PC-9 (cell line): ENCODE results near the gene PRRX2. TPM values are rescaled to one million over a fixed set of nuclear protein-coding genes. Genes with fewer than 3 reads are reported as not detected.

Source experiments
- BruUV-seq: library from RNA; stranded (reverse); fragments of 400-500 nt; replicated peaks from 2 replicates; lab custom pipeline; 2021; lab: Mats Ljungman, UMichigan
- CTCF ChIA-PET: fragments of 300-600 bp; sonication (Branson Sonifier 250); formaldehyde crosslinking; loops from one replicate; lab custom pipeline; 2022; ENCODE audit warnings: antibody characterized with exemption; lab: Charles Lee
- POLR2A ChIA-PET: fragments of 300-600 bp; sonication (Branson Sonifier 250); formaldehyde crosslinking; loops from one replicate; lab custom pipeline; 2022; ENCODE audit warnings: antibody characterized with exemption; ENCODE audit not compliant: unreplicated experiment; lab: Charles Lee
- DNase-seq, 2 experiments: peaks; one replicate each; pipeline versions ENCODE4 v3.0.0 to v3.0.0-alpha.2; 2015 to 2022; ENCODE audit warnings: mixed read lengths in 1 of 2
- H2AFZ ChIP-seq: fragments of 200-600 bp; sonication (generic); 2 replicates; pipeline ENCODE4 v1.8.1; 2017; ENCODE audit warnings: antibody characterized with exemption
- H3F3A ChIP-seq: fragments of 200-600 bp; sonication (generic); 2 replicates; pipeline ENCODE4 v1.8.1; 2017; ENCODE audit warnings: antibody characterized with exemption, mild to moderate bottlenecking, low read depth; ENCODE audit not compliant: insufficient read depth
- H3K27ac ChIP-seq: fragments of 200-600 bp; sonication (generic); 2 replicates; pipeline ENCODE4 v1.6.1; 2016; ENCODE audit warnings: mixed run types
- H3K27me3 ChIP-seq: fragments of 200-600 bp; sonication (generic); 2 replicates; pipeline ENCODE4 v1.6.1; 2016; ENCODE audit warnings: low read depth, mixed run types; ENCODE audit not compliant: insufficient read depth
- H3K36me3 ChIP-seq: fragments of 200-600 bp; sonication (generic); 2 replicates; pipeline ENCODE4 v1.6.1; 2016; ENCODE audit warnings: low read depth, mixed run types
- H3K4me1 ChIP-seq: fragments of 200-600 bp; sonication (generic); replicated peaks from 2 replicates; pipeline ENCODE4 v1.6.1; 2016; ENCODE audit warnings: mixed run types; ENCODE audit not compliant: insufficient read depth
- H3K4me2 ChIP-seq: fragments of 200-600 bp; sonication (generic); 2 replicates; pipeline ENCODE4 v1.6.1; 2017; ENCODE audit warnings: mixed run types
- H3K4me3 ChIP-seq: fragments of 200-600 bp; sonication (generic); 2 replicates; pipeline ENCODE4 v1.6.1; 2016; ENCODE audit warnings: mixed run types
- H3K79me2 ChIP-seq: fragments of 200-600 bp; sonication (generic); 2 replicates; pipeline ENCODE4 v1.6.1; 2017; ENCODE audit warnings: low read depth, mixed run types
- H3K9me2 ChIP-seq: fragments of 200-600 bp; sonication (generic); 2 replicates; pipeline ENCODE4 v1.8.1; 2017; ENCODE audit warnings: mild to moderate bottlenecking; ENCODE audit not compliant: insufficient read depth
- H3K9me3 ChIP-seq: fragments of 200-600 bp; sonication (generic); 2 replicates; pipeline ENCODE4 v1.8.1; 2016; ENCODE audit warnings: low read depth; ENCODE audit not compliant: insufficient read depth
- H4K20me1 ChIP-seq: fragments of 200-600 bp; sonication (generic); 2 replicates; pipeline ENCODE4 v1.8.1; 2017; ENCODE audit not compliant: insufficient read depth
- CTCF ChIP-seq: fragments of 200-600 bp; sonication (generic); conservative IDR thresholded peaks from 2 replicates; pipeline ENCODE4 v1.6.1; 2017; ENCODE audit warnings: mixed run types, antibody characterized with exemption, mild to moderate bottlenecking, moderate library complexity
- EZH2 ChIP-seq: fragments of 200-600 bp; sonication (generic); IDR thresholded peaks from 2 replicates; pipeline ENCODE4 v1.8.0; 2017; ENCODE audit warnings: antibody characterized with exemption, low read depth
- intact Hi-C: fragments of 100-400 bp; cut with micrococcal nuclease; formaldehyde crosslinking; loops from one replicate; pipeline ENCODE4 v1.10.0; 2022; ENCODE audit not compliant: unreplicated experiment
- total RNA-seq: library from RNA; stranded (reverse); gene quantifications from 2 replicates; pipeline ENCODE4 v1.2.3, GENCODE V29; 2021

Gene PRRX2
- total RNA-seq, 1 experiment from 2014 or later: 0.98 TPM

GRCh38 chr9:129709438-129710168 is 44.2 kb downstream of the PRRX2 start:
- Histone ChIP-seq H3K79me2 (no peaks in the 10 kb centered on the region), H3K27me3 (no peaks in the 10 kb centered on the region), H2AFZ (no peak overlapping the region), H3K36me3 (no peaks in the 10 kb centered on the region), H3F3A (no peaks in the 10 kb centered on the region), H3K27ac (no peak overlapping the region), H3K4me3 (no peak overlapping the region), H3K4me1 (no peaks in the 10 kb centered on the region), H3K9me2 (no peaks in the 10 kb centered on the region), H4K20me1 (no peaks in the 10 kb centered on the region), H3K4me2 (no peak overlapping the region), H3K9me3 (no peaks in the 10 kb centered on the region)
- POLR2A ChIA-PET: no interaction called here
- TF ChIP-seq CTCF (no peak), EZH2 (no peak)
- CTCF ChIA-PET: no interaction called here
- intact Hi-C loops: no loop called here
- BruUV-seq: no TSS peak
- no peak for DNase-seq

GRCh38 chr9:129710169-129710453 is 44.7 kb downstream of the PRRX2 start:
- Histone ChIP-seq H3K9me2 (no peaks in the 10 kb centered on the region), H3K79me2 (no peaks in the 10 kb centered on the region), H3K4me2 (no peak overlapping the region), H3K27ac (no peak overlapping the region), H3K9me3 (no peaks in the 10 kb centered on the region), H3K36me3 (no peaks in the 10 kb centered on the region), H3K4me1 (no peaks in the 10 kb centered on the region), H3K4me3 (no peak overlapping the region), H2AFZ (no peak overlapping the region), H3K27me3 (no peaks in the 10 kb centered on the region), H4K20me1 (no peaks in the 10 kb centered on the region), H3F3A (no peaks in the 10 kb centered on the region)
- no peak for DNase-seq
- CTCF ChIA-PET: no interaction called here
- POLR2A ChIA-PET: no interaction called here
- intact Hi-C loops: no loop called here
- BruUV-seq: no TSS peak
- no peak for TF ChIP-seq EZH2
- TF ChIP-seq CTCF: no peak

GRCh38 chr9:129712634-129713401 is 47.4 kb downstream of the PRRX2 start:
- H3K4me1 ChIP-seq: no peaks in the 10 kb centered on the region
- H3K27me3 ChIP-seq: no peaks in the 10 kb centered on the region
- no peaks in the 10 kb centered on the region for H3K9me3 ChIP-seq
- H3K36me3 ChIP-seq: no peaks in the 10 kb centered on the region
- H3K27ac ChIP-seq: no peak overlapping the region
- ChIA-PET CTCF (no interaction called here), POLR2A (no interaction called here)
- H3K4me2 ChIP-seq: no peak overlapping the region
- H3K79me2 ChIP-seq: no peaks in the 10 kb centered on the region
- no peaks in the 10 kb centered on the region for H4K20me1 ChIP-seq
- no TSS peak for BruUV-seq
- H3K9me2 ChIP-seq: no peaks in the 10 kb centered on the region
- DNase-seq: no peak
- intact Hi-C loops: no loop called here
- TF ChIP-seq CTCF: no peak
- no peak for TF ChIP-seq EZH2
- no peak overlapping the region for H2AFZ ChIP-seq
- no peaks in the 10 kb centered on the region for H3F3A ChIP-seq
- no peak overlapping the region for H3K4me3 ChIP-seq
